Measurements from ENCODE around the gene ZSCAN5B.
A peak's percentile ranks its signal among the peaks of the same experiment; 100 is the strongest.

Gene ZSCAN5B

DNA sequence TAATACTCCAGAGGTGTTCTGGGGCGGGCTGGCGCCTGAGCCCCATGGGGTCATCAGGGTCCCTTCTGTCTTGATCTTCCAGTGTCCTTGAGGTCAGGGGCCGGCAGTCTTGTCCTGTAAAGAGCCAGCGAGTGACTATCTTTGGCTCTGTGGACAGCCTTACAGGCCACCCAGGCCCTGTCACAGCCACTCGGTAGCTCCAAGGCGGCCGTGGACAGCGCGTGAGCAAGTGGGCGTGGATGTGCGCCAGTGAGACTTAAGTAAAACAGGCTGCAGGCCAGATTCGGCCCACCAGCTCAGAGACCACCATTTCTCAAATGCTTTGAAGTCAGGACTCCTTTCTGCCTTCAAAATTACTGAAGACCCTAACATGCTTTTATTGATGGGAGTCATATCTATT lies 52.8 kb downstream of the ZSCAN5B start:
- H2AFZ ChIP-seq (ENCODE audit: low read depth, low read length), result no peak overlapping the region
- no peak for ATAC-seq (ENCODE audit: insufficient read depth, low read depth)
- H3K9ac ChIP-seq (ENCODE audit: low read depth, low read length), result no peak overlapping the region
- H3K36me3 ChIP-seq (ENCODE audit: insufficient read depth, low read length), result peaks cover 41% of the 10 kb centered on the region
- H3K4me2 ChIP-seq (ENCODE audit: insufficient read depth, low read length), result no peak overlapping the region
- H4K20me1 ChIP-seq (ENCODE audit: insufficient read depth, low read length), result peaks cover 26% of the 10 kb centered on the region
- TF ChIP-seq, protein P1, sequence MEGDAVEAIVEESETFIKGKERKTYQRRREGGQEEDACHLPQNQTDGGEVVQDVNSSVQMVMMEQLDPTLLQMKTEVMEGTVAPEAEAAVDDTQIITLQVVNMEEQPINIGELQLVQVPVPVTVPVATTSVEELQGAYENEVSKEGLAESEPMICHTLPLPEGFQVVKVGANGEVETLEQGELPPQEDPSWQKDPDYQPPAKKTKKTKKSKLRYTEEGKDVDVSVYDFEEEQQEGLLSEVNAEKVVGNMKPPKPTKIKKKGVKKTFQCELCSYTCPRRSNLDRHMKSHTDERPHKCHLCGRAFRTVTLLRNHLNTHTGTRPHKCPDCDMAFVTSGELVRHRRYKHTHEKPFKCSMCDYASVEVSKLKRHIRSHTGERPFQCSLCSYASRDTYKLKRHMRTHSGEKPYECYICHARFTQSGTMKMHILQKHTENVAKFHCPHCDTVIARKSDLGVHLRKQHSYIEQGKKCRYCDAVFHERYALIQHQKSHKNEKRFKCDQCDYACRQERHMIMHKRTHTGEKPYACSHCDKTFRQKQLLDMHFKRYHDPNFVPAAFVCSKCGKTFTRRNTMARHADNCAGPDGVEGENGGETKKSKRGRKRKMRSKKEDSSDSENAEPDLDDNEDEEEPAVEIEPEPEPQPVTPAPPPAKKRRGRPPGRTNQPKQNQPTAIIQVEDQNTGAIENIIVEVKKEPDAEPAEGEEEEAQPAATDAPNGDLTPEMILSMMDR (IDR thresholded peaks at IDR 0.05; ENCODE audit: borderline replicate concordance, extremely low read depth, low read length, poor library complexity, severe bottlenecking), result no peak
- no peak for TF ChIP-seq EZH2 (IDR thresholded peaks at IDR 0.05; ENCODE audit: borderline replicate concordance, low read depth, low read length, severe bottlenecking)
- DNase-seq, result no peak
- peak overlapping the region; percentile 47 for H3K27ac ChIP-seq (ENCODE audit: low read length)
- H3K9me3 ChIP-seq (ENCODE audit: insufficient read depth, low read length, severe bottlenecking), result no peaks in the 10 kb centered on the region
- peaks cover 39% of the 10 kb centered on the region for H3K4me1 ChIP-seq (ENCODE audit: insufficient read depth, low read length)
- no peaks in the 10 kb centered on the region for H3K27me3 ChIP-seq (ENCODE audit: insufficient read depth, low read length, poor library complexity)
- peaks cover 58% of the 10 kb centered on the region for H3K79me2 ChIP-seq (ENCODE audit: insufficient read depth, low read length)
- H3K4me3 ChIP-seq (ENCODE audit: low read depth in 1 of 2, low read length in 2 of 2), result no peak overlapping the region

DNA sequence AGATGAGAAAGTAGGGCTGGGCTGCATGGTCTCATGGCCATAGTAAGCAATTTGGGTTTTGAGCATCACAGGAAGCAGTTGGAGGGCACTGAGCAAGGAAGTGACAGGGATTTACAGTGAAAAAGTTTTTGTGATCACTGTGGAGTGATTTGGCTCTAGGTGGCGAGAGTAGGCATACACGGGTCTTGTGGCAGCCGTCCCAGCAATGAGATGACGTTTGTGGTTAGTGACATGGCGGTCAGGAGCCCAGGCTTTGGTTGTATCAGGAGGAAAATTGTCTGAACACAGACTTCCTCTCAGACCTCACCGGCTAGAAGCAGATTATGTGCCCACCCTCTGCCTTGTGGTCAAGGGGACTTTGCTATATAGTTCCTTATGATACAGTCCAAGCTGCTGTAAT lies 53.2 kb downstream of the ZSCAN5B start:
- H3K79me2 ChIP-seq (ENCODE audit: insufficient read depth, low read length), result peaks cover 53% of the 10 kb centered on the region
- H3K4me2 ChIP-seq (ENCODE audit: insufficient read depth, low read length), result no peak overlapping the region
- no peak overlapping the region for H3K4me3 ChIP-seq (ENCODE audit: low read depth in 1 of 2, low read length in 2 of 2)
- peaks cover 43% of the 10 kb centered on the region for H3K4me1 ChIP-seq (ENCODE audit: insufficient read depth, low read length)
- peak overlapping the region; percentile 47 for H3K27ac ChIP-seq (ENCODE audit: low read length)
- peaks cover 21% of the 10 kb centered on the region for H4K20me1 ChIP-seq (ENCODE audit: insufficient read depth, low read length)
- H3K9me3 ChIP-seq (ENCODE audit: insufficient read depth, low read length, severe bottlenecking), result no peaks in the 10 kb centered on the region
- no peak overlapping the region for H2AFZ ChIP-seq (ENCODE audit: low read depth, low read length)
- ATAC-seq (ENCODE audit: insufficient read depth, low read depth), result no peak
- no peak overlapping the region for H3K9ac ChIP-seq (ENCODE audit: low read depth, low read length)
- no peak for TF ChIP-seq EZH2 (IDR thresholded peaks at IDR 0.05; ENCODE audit: borderline replicate concordance, low read depth, low read length, severe bottlenecking)
- TF ChIP-seq, protein P1 (IDR thresholded peaks at IDR 0.05; ENCODE audit: borderline replicate concordance, extremely low read depth, low read length, poor library complexity, severe bottlenecking), result no peak
- no peaks in the 10 kb centered on the region for H3K27me3 ChIP-seq (ENCODE audit: insufficient read depth, low read length, poor library complexity)
- DNase-seq, result no peak
- peaks cover 37% of the 10 kb centered on the region for H3K36me3 ChIP-seq (ENCODE audit: insufficient read depth, low read length)

DNA sequence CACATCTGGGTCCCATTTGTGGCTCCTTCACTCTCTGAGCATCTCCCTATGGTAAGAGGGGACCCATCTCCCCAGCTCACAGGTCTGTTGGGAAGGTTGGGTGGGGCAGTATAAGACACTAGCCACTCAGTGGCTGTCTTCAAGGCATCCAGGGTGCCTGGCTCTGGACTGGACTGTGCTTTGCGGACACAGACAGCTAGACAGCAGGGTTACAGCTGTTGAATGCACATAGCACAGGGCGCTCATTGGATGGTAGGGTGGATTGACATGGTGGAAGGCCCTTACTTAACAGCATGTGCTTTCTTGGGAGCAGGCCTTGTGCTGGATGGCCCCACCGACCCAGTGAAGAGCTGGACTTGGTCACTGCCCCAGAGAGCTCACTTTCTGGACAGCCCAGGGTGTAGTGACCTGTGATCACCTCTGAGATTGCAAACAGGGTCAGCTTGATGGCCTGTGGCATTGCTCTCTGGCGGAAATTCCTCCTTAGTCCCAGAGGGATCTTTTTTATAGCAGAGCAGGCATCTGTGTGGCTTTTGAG lies 54.6 kb downstream of the ZSCAN5B start:
- DNase-seq (no peak), ATAC-seq (ENCODE audit: insufficient read depth, low read depth) (no peak)
- Histone ChIP-seq H3K27me3 (ENCODE audit: insufficient read depth, low read length, poor library complexity) (no peaks in the 10 kb centered on the region), H3K4me3 (ENCODE audit: low read depth in 1 of 2, low read length in 2 of 2) (peak overlapping the region in 1 of 2 experiments; percentile 70; a peak in 2 of 4 replicates), H2AFZ (ENCODE audit: low read depth, low read length) (no peak overlapping the region), H3K79me2 (ENCODE audit: insufficient read depth, low read length) (peaks cover 50% of the 10 kb centered on the region), H3K36me3 (ENCODE audit: insufficient read depth, low read length) (peaks cover 28% of the 10 kb centered on the region), H3K4me2 (ENCODE audit: insufficient read depth, low read length) (peak overlapping the region; percentile 86), H3K9ac (ENCODE audit: low read depth, low read length) (peak overlapping the region; percentile 59), H3K27ac (ENCODE audit: low read length) (peak overlapping the region; percentile 81), H3K4me1 (ENCODE audit: insufficient read depth, low read length) (peaks cover 43% of the 10 kb centered on the region), H4K20me1 (ENCODE audit: insufficient read depth, low read length) (peaks cover 16% of the 10 kb centered on the region), H3K9me3 (ENCODE audit: insufficient read depth, low read length, severe bottlenecking) (no peaks in the 10 kb centered on the region)
- TF ChIP-seq EZH2 (IDR thresholded peaks at IDR 0.05; ENCODE audit: borderline replicate concordance, low read depth, low read length, severe bottlenecking), result no peak
- TF ChIP-seq, protein P1 (IDR thresholded peaks at IDR 0.05; ENCODE audit: borderline replicate concordance, extremely low read depth, low read length, poor library complexity, severe bottlenecking), result no peak
